ENCODE results near the gene FHAD1.

DNA sequence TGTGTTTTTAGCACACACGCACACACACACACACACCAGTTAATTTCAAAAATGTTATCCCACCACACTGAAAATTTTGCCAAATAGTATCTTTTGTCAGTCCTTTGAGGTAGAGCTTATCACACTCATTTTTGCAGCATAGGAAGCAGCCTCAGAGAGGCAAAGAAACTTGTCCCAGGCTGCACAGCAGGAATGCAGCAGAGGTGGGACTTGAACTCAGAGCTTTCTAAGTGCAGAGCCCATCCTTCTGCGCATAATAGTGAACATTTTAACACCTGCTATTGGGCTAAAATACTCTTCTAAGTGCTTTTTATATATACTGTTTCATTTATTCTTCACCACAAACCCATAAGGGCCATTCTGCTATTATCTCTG lies 15.0 kb downstream of the FHAD1 start:
- no peak for TF ChIP-seq EGR1 (IDR thresholded peaks at IDR 0.05)
- no peak for TF ChIP-seq RAD21 (IDR thresholded peaks at IDR 0.05; ENCODE audit: low read depth)
- no peak for TF ChIP-seq YY1 (IDR thresholded peaks at IDR 0.05; ENCODE audit: low read depth)
- TF ChIP-seq EP300 (IDR thresholded peaks at IDR 0.05; ENCODE audit: borderline replicate concordance) = no peak
- TF ChIP-seq, protein P1, sequence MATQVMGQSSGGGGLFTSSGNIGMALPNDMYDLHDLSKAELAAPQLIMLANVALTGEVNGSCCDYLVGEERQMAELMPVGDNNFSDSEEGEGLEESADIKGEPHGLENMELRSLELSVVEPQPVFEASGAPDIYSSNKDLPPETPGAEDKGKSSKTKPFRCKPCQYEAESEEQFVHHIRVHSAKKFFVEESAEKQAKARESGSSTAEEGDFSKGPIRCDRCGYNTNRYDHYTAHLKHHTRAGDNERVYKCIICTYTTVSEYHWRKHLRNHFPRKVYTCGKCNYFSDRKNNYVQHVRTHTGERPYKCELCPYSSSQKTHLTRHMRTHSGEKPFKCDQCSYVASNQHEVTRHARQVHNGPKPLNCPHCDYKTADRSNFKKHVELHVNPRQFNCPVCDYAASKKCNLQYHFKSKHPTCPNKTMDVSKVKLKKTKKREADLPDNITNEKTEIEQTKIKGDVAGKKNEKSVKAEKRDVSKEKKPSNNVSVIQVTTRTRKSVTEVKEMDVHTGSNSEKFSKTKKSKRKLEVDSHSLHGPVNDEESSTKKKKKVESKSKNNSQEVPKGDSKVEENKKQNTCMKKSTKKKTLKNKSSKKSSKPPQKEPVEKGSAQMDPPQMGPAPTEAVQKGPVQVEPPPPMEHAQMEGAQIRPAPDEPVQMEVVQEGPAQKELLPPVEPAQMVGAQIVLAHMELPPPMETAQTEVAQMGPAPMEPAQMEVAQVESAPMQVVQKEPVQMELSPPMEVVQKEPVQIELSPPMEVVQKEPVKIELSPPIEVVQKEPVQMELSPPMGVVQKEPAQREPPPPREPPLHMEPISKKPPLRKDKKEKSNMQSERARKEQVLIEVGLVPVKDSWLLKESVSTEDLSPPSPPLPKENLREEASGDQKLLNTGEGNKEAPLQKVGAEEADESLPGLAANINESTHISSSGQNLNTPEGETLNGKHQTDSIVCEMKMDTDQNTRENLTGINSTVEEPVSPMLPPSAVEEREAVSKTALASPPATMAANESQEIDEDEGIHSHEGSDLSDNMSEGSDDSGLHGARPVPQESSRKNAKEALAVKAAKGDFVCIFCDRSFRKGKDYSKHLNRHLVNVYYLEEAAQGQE (IDR thresholded peaks at IDR 0.05; ENCODE audit: low read depth) = no peak
- no peak for TF ChIP-seq CEBPB (IDR thresholded peaks at IDR 0.05)
- no peak for TF ChIP-seq CREB1 (IDR thresholded peaks at IDR 0.05; ENCODE audit: low read depth)
- TF ChIP-seq, protein P2, sequence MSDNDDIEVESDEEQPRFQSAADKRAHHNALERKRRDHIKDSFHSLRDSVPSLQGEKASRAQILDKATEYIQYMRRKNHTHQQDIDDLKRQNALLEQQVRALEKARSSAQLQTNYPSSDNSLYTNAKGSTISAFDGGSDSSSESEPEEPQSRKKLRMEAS (IDR thresholded peaks at IDR 0.05) = no peak
- TF ChIP-seq ZBTB7A (IDR thresholded peaks at IDR 0.05; ENCODE audit: low read depth) = no peak
- no peak for TF ChIP-seq TAF1 (IDR thresholded peaks at IDR 0.05; ENCODE audit: low read depth)
- TF ChIP-seq, protein P3, sequence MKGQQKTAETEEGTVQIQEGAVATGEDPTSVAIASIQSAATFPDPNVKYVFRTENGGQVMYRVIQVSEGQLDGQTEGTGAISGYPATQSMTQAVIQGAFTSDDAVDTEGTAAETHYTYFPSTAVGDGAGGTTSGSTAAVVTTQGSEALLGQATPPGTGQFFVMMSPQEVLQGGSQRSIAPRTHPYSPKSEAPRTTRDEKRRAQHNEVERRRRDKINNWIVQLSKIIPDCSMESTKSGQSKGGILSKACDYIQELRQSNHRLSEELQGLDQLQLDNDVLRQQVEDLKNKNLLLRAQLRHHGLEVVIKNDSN (IDR thresholded peaks at IDR 0.05) = no peak
- TF ChIP-seq TCF12 (IDR thresholded peaks at IDR 0.05; ENCODE audit: low read depth) = no peak
- TF ChIP-seq FOXM1 (IDR thresholded peaks at IDR 0.05; ENCODE audit: borderline replicate concordance, low read depth) = no peak
- no peak for TF ChIP-seq NFIC (IDR thresholded peaks at IDR 0.05)
